Measurements from ENCODE around the gene ESRRG.

The ESRRG gene

DNA sequence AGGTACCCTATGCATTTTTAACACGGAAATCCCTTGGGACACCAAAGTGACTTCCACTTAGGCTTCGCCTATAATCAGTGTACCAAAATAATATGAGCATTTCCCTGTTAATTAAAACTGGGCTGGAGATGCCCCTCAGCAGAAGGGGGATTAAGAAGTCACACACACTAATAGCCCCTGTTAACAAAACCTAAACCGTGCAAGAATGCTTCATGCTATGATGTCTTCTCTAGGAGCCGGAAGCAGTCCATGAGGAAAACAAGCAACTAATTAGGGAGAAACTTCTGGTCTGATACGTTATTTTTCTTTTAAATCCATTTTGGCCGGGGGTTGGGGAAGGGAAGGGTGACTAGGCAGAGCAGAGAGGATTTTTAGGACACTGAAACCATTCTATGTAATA, 123.4 kb downstream of the ESRRG start:
- CTCF ChIA-PET, result no interaction called here

DNA sequence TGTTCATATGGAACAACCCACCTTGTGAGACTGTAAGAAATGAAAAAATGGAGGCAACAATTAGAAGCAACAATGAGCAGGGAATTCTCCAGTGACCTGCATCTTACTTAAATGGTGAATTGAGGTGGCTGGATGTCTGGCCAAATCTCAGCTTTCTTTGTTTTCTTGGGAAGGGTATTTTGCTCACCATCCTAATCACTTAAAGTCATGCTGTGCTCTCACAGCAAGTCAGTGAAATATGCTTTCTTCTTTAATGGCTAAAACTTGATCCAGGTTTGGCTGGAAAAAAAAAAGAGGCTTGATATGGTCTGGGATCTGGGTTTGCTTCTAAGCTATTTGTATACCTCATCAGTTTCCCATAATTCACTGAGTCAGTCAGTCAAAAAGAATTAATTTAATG, 124.8 kb downstream of the ESRRG start:
- Histone ChIP-seq H3K4me1 (ENCODE audit: control extremely low read depth in 1 of 4, control insufficient read depth in 4 of 4, insufficient read depth in 4 of 4, low read length in 3 of 4) (peaks cover 0 to 11% (median 7%) of the 10 kb centered on the region in 4 experiments), H3K4me3 (ENCODE audit: control insufficient read depth in 1 of 7, extremely low read depth in 1 of 7, insufficient read depth in 4 of 7, low read depth in 2 of 7, low read length in 6 of 7) (no peak overlapping the region), H3K36me3 (ENCODE audit: control insufficient read depth in 4 of 4, insufficient read depth in 4 of 4, low read length in 3 of 4) (no peaks in the 10 kb centered on the region), H3K27ac (ENCODE audit: insufficient read depth in 1 of 2, low read depth in 1 of 2, low read length in 2 of 2, poor library complexity in 1 of 2, severe bottlenecking in 2 of 2) (no peak overlapping the region), H3K9me3 (ENCODE audit: control extremely low read depth in 1 of 5, control insufficient read depth in 4 of 5, insufficient read depth in 2 of 5, low read depth in 1 of 5, low read length in 4 of 5) (no peaks in the 10 kb centered on the region), H3K27me3 (replicated peaks in 2 of 5; ENCODE audit: control insufficient read depth in 4 of 5, insufficient read depth in 5 of 5, low read length in 4 of 5) (peaks cover 0 to 9% (median 0%) of the 10 kb centered on the region in 5 experiments)
- ChIA-PET CTCF (no interaction called here), POLR2A (no interaction called here)
- no peak for DNase-seq

More for the DNA sequence above, 123.4 kb downstream of the ESRRG start:
- H3K27ac ChIP-seq (ENCODE audit: insufficient read depth in 1 of 2, low read depth in 1 of 2, low read length in 2 of 2, poor library complexity in 1 of 2, severe bottlenecking in 2 of 2), result no peak overlapping the region
- 100% methylated on average over 2 of the region's 6 CpGs for whole genome bisulfite sequencing (ENCODE audit: insufficient coverage)
- H3K4me3 ChIP-seq (ENCODE audit: control insufficient read depth in 1 of 7, extremely low read depth in 1 of 7, insufficient read depth in 4 of 7, low read depth in 2 of 7, low read length in 6 of 7), result no peak overlapping the region
- no peak for DNase-seq
- peaks cover 0 to 11% (median 7%) of the 10 kb centered on the region in 4 experiments for H3K4me1 ChIP-seq (ENCODE audit: control extremely low read depth in 1 of 4, control insufficient read depth in 4 of 4, insufficient read depth in 4 of 4, low read length in 3 of 4)
- POLR2A ChIA-PET, result no interaction called here
- H3K9me3 ChIP-seq (ENCODE audit: control extremely low read depth in 1 of 5, control insufficient read depth in 4 of 5, insufficient read depth in 2 of 5, low read depth in 1 of 5, low read length in 4 of 5), result no peaks in the 10 kb centered on the region
- no peaks in the 10 kb centered on the region for H3K36me3 ChIP-seq (ENCODE audit: control insufficient read depth in 4 of 4, insufficient read depth in 4 of 4, low read length in 3 of 4)
- H3K27me3 ChIP-seq (replicated peaks in 2 of 5; ENCODE audit: control insufficient read depth in 4 of 5, insufficient read depth in 5 of 5, low read length in 4 of 5), result peaks cover 0 to 9% (median 0%) of the 10 kb centered on the region in 5 experiments

DNA sequence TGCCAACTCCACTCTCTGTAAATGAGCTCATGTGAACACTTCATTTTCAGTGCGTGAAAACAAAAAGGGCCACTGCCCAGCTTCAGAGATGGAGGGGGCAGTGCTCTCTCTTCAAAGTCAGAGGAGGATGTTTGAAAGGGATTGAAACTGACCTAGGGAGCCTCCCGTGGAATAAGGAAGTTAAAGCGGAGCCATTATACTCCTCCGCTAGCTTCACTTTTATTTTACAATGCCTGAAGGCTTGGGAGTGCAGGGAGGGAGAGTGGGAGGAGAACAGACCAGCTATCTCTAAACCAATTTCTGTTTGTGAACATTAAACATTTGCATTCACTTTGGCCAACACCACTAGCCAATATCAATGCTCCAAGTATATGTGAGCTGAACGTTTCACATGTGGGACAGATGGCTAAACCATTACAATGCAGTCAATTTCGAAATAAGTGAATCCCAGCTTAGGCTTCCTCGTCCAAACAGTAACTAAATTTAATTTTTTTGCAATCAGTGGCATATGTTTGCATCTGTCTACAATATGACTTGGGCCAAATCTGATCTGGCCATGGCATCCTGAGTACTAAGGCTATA, 126.9 kb downstream of the ESRRG start:
- H3K27me3 ChIP-seq (replicated peaks in 2 of 5; ENCODE audit: control insufficient read depth in 4 of 5, insufficient read depth in 5 of 5, low read length in 4 of 5), result peaks cover 0 to 2% (median 0%) of the 10 kb centered on the region in 5 experiments
- no peaks in the 10 kb centered on the region for H3K36me3 ChIP-seq (ENCODE audit: control insufficient read depth in 4 of 4, insufficient read depth in 4 of 4, low read length in 3 of 4)
- peaks cover 0 to 9% (median 6%) of the 10 kb centered on the region in 4 experiments for H3K4me1 ChIP-seq (ENCODE audit: control extremely low read depth in 1 of 4, control insufficient read depth in 4 of 4, insufficient read depth in 4 of 4, low read length in 3 of 4)
- ChIA-PET CTCF (no interaction called here), POLR2A (no interaction called here)
- 85% methylated on average over 6 of the region's 7 CpGs for WGBS (ENCODE audit: insufficient coverage)
- no peaks in the 10 kb centered on the region for H3K9me3 ChIP-seq (ENCODE audit: control extremely low read depth in 1 of 5, control insufficient read depth in 4 of 5, insufficient read depth in 2 of 5, low read depth in 1 of 5, low read length in 4 of 5)
- no peak overlapping the region for H3K4me3 ChIP-seq (ENCODE audit: control insufficient read depth in 1 of 7, extremely low read depth in 1 of 7, insufficient read depth in 4 of 7, low read depth in 2 of 7, low read length in 6 of 7)
- H3K27ac ChIP-seq (ENCODE audit: insufficient read depth in 1 of 2, low read depth in 1 of 2, low read length in 2 of 2, poor library complexity in 1 of 2, severe bottlenecking in 2 of 2), result no peak overlapping the region
- no peak for DNase-seq

DNA sequence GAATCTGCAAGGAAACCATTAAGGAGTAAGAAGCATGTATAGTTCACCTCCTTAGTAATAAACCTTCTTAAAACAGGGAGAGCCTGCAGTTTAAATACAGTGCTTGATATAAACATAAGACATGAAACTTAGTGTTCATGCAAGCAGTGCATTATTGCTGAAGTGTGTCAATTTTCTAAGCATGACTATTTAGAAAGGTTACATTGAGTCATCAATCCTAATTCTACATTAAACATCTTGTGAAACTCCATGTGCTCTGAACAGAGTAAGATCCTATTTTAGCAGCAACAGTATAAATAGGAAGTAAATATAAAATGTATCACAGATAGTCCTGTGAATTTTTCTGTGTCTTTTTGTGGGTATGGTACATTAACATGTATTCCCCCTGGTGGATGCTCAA, 135.5 kb downstream of the ESRRG start:
- Histone ChIP-seq H3K4me1 (ENCODE audit: control extremely low read depth in 1 of 4, control insufficient read depth in 4 of 4, insufficient read depth in 4 of 4, low read length in 3 of 4) (no peaks in the 10 kb centered on the region), H3K9me3 (ENCODE audit: control extremely low read depth in 1 of 5, control insufficient read depth in 4 of 5, insufficient read depth in 2 of 5, low read depth in 1 of 5, low read length in 4 of 5) (peaks cover 0 to 2% (median 0%) of the 10 kb centered on the region in 5 experiments), H3K4me3 (ENCODE audit: control insufficient read depth in 1 of 7, extremely low read depth in 1 of 7, insufficient read depth in 4 of 7, low read depth in 2 of 7, low read length in 6 of 7) (no peak overlapping the region), H3K27me3 (replicated peaks in 2 of 5; ENCODE audit: control insufficient read depth in 4 of 5, insufficient read depth in 5 of 5, low read length in 4 of 5) (no peaks in the 10 kb centered on the region), H3K27ac (ENCODE audit: insufficient read depth in 1 of 2, low read depth in 1 of 2, low read length in 2 of 2, poor library complexity in 1 of 2, severe bottlenecking in 2 of 2) (no peak overlapping the region), H3K36me3 (ENCODE audit: control insufficient read depth in 4 of 4, insufficient read depth in 4 of 4, low read length in 3 of 4) (no peaks in the 10 kb centered on the region)
- POLR2A ChIA-PET, result no interaction called here
- CTCF ChIA-PET, result no interaction called here
- DNase-seq, result no peak

DNA sequence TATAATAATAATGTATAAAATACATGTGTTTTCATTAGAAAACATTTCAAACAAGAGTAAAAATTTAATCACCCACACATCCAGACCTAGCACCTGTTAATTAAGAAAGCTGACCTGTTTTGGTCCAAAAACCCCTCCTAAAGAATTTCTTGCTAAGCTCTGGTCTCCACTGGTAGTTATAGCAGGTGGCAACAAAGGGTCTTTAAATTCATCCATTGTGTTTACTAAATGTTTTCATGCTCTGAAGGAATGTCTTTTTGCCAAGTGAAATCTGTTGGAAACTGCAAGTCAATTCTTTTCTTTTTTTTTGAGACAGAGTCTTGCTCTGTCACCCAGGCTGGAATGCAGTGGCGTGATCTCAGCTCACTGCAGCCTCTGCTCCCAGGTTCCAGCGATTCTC, 141.1 kb downstream of the ESRRG start:
- no peak for DNase-seq
- H3K27me3 ChIP-seq (replicated peaks in 2 of 5; ENCODE audit: control insufficient read depth in 4 of 5, insufficient read depth in 5 of 5, low read length in 4 of 5), result no peaks in the 10 kb centered on the region
- WGBS (ENCODE audit: insufficient coverage), result 100% methylated on average over 2 of the region's 2 CpGs

DNA sequence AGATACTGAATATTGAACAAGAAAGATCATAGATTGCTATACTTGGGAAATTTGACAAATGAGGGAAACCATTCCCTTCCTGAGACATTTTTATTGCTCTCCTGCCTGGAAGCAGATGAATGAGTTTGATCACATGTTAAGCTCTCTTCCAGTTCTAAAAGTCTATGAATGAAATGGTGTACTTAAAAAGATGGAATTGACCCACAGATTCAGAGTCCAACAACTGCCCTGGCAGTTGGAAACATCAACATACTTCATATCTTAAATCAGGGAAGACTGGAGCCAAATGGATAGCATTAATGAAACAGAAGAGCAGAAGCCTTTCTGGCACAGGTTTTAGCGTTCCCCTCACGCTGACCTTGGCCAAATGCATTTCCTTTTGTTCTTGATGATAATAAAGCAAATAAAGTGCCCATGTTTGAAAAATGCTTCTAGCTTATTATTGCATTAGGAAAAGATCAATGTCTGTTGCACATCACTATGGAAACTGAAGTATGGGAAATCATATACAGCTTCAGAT, 142.6 kb downstream of the ESRRG start:
- Histone ChIP-seq H3K36me3 (ENCODE audit: control insufficient read depth in 4 of 4, insufficient read depth in 4 of 4, low read length in 3 of 4) (no peaks in the 10 kb centered on the region), H3K4me1 (ENCODE audit: control extremely low read depth in 1 of 4, control insufficient read depth in 4 of 4, insufficient read depth in 4 of 4, low read length in 3 of 4) (no peaks in the 10 kb centered on the region), H3K9me3 (ENCODE audit: control extremely low read depth in 1 of 5, control insufficient read depth in 4 of 5, insufficient read depth in 2 of 5, low read depth in 1 of 5, low read length in 4 of 5) (no peaks in the 10 kb centered on the region), H3K27me3 (replicated peaks in 2 of 5; ENCODE audit: control insufficient read depth in 4 of 5, insufficient read depth in 5 of 5, low read length in 4 of 5) (no peaks in the 10 kb centered on the region), H3K27ac (ENCODE audit: insufficient read depth in 1 of 2, low read depth in 1 of 2, low read length in 2 of 2, poor library complexity in 1 of 2, severe bottlenecking in 2 of 2) (no peak overlapping the region), H3K4me3 (ENCODE audit: control insufficient read depth in 1 of 7, extremely low read depth in 1 of 7, insufficient read depth in 4 of 7, low read depth in 2 of 7, low read length in 6 of 7) (no peak overlapping the region)
- ChIA-PET POLR2A (no interaction called here), CTCF (no interaction called here)
- DNase-seq, result no peak
- WGBS (ENCODE audit: insufficient coverage), result no CpG with 5 or more reads among the region's 2 CpGs

More for the DNA sequence above, 141.1 kb downstream of the ESRRG start:
- H3K36me3 ChIP-seq (ENCODE audit: control insufficient read depth in 4 of 4, insufficient read depth in 4 of 4, low read length in 3 of 4), result no peaks in the 10 kb centered on the region
- ChIA-PET POLR2A (no interaction called here), CTCF (no interaction called here)
- no peak overlapping the region for H3K27ac ChIP-seq (ENCODE audit: insufficient read depth in 1 of 2, low read depth in 1 of 2, low read length in 2 of 2, poor library complexity in 1 of 2, severe bottlenecking in 2 of 2)
- no peaks in the 10 kb centered on the region for H3K9me3 ChIP-seq (ENCODE audit: control extremely low read depth in 1 of 5, control insufficient read depth in 4 of 5, insufficient read depth in 2 of 5, low read depth in 1 of 5, low read length in 4 of 5)
- no peak overlapping the region for H3K4me3 ChIP-seq (ENCODE audit: control insufficient read depth in 1 of 7, extremely low read depth in 1 of 7, insufficient read depth in 4 of 7, low read depth in 2 of 7, low read length in 6 of 7)
- no peaks in the 10 kb centered on the region for H3K4me1 ChIP-seq (ENCODE audit: control extremely low read depth in 1 of 4, control insufficient read depth in 4 of 4, insufficient read depth in 4 of 4, low read length in 3 of 4)

DNA sequence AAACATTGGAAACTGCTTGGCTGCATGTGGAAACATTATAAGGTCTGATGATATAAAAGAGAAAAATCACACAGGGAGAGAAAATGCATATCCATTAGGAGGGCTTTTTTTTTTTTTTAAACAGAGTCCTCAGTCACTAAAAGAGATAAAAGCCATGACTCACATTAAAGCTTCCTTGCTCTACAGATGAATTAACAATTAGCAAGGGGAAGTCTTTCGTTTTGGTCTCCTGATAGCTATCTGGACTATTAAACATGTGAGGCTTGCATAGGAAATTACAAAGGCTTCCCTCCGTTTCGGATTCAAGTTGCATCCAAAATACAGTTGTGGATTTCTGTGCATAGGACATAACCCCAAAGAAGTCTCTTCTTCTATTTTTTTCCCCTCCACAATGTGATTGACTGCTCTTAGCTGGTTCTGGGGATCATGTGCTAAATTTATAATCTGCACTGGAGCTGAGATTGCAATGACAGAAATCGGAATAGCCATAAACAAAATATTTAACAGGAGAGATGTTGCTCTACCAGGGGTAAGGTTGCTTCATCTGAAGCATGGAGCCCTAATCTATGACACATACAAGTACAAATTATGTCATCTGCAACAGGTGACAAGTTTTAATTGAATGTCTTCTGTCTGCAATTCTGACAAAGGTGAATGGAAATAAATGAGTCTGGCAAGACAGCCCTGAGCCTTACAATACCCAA, 146.8 kb downstream of the ESRRG start:
- CTCF ChIA-PET, result no interaction called here
- Histone ChIP-seq H3K4me1 (ENCODE audit: control extremely low read depth in 1 of 4, control insufficient read depth in 4 of 4, insufficient read depth in 4 of 4, low read length in 3 of 4) (no peaks in the 10 kb centered on the region), H3K27me3 (replicated peaks in 2 of 5; ENCODE audit: control insufficient read depth in 4 of 5, insufficient read depth in 5 of 5, low read length in 4 of 5) (no peaks in the 10 kb centered on the region), H3K27ac (ENCODE audit: insufficient read depth in 1 of 2, low read depth in 1 of 2, low read length in 2 of 2, poor library complexity in 1 of 2, severe bottlenecking in 2 of 2) (no peak overlapping the region), H3K9me3 (ENCODE audit: control extremely low read depth in 1 of 5, control insufficient read depth in 4 of 5, insufficient read depth in 2 of 5, low read depth in 1 of 5, low read length in 4 of 5) (no peaks in the 10 kb centered on the region), H3K36me3 (ENCODE audit: control insufficient read depth in 4 of 4, insufficient read depth in 4 of 4, low read length in 3 of 4) (no peaks in the 10 kb centered on the region), H3K4me3 (ENCODE audit: control insufficient read depth in 1 of 7, extremely low read depth in 1 of 7, insufficient read depth in 4 of 7, low read depth in 2 of 7, low read length in 6 of 7) (no peak overlapping the region)
- no peak for DNase-seq
- POLR2A ChIA-PET, result no interaction called here
- 76% methylated on average over 3 of the region's 4 CpGs for WGBS (ENCODE audit: insufficient coverage)
